HepG2 (cell line): Measurements from ENCODE around the gene PTTG1. TPM values are rescaled to one million over a fixed set of nuclear protein-coding genes. Genes with fewer than 3 reads are reported as not detected.

Experiments
- ELF3 ChIP-seq: IDR thresholded peaks from 2 replicates; pipeline ENCODE4 v1.6.1; 2016; ENCODE audit warnings: missing genetic modification reagents, missing compliant biosample characterization
- ELF4 ChIP-seq: sonication (generic); formaldehyde crosslinking; IDR thresholded peaks from 2 replicates; pipeline ENCODE4 v1.5.0; 2020; ENCODE audit warnings: missing genetic modification reagents, mild to moderate bottlenecking, moderate library complexity, borderline replicate concordance
- FOXA3 ChIP-seq: IDR thresholded peaks from 2 replicates; pipeline ENCODE4 v1.6.1; 2016; ENCODE audit warnings: missing genetic modification reagents, missing compliant biosample characterization
- FOXK1 ChIP-seq: sonication (generic); formaldehyde crosslinking; IDR thresholded peaks from 2 replicates; pipeline ENCODE4 v1.4.0; 2020; ENCODE audit warnings: low read depth, missing genetic modification reagents, borderline replicate concordance
- HDAC1 ChIP-seq: sonication (generic); formaldehyde crosslinking; IDR thresholded peaks from 2 replicates; pipeline ENCODE4 v1.5.1; 2020; ENCODE audit warnings: mild to moderate bottlenecking, missing genetic modification reagents
- HNRNPK ChIP-seq: fragments of 200-400 bp; formaldehyde crosslinking; IDR thresholded peaks from 2 replicates; pipeline ENCODE4 v1.6.1; 2018; ENCODE audit warnings: low read length, low read depth, moderate library complexity, mild to moderate bottlenecking; ENCODE audit not compliant: poor library complexity, severe bottlenecking
- HOXA5 ChIP-seq: sonication (generic); formaldehyde crosslinking; IDR thresholded peaks from 2 replicates; pipeline ENCODE4 v1.4.0; 2020; ENCODE audit warnings: missing genetic modification reagents
- MATR3 ChIP-seq: sonication (generic); formaldehyde crosslinking; IDR thresholded peaks from 2 replicates; pipeline ENCODE4 v1.4.0; 2020; ENCODE audit warnings: missing genetic modification reagents
- MED8 ChIP-seq: sonication (generic); formaldehyde crosslinking; IDR thresholded peaks from 2 replicates; pipeline ENCODE4 v1.8.1; 2023; ENCODE audit warnings: mild to moderate bottlenecking, missing genetic modification reagents; ENCODE audit not compliant: insufficient replicate concordance
- MEF2D ChIP-seq: sonication (generic); formaldehyde crosslinking; IDR thresholded peaks from 2 replicates; pipeline ENCODE4 v1.5.1; 2020; ENCODE audit warnings: mild to moderate bottlenecking, missing genetic modification reagents
- MIER3 ChIP-seq: IDR thresholded peaks from 2 replicates; pipeline ENCODE4 v1.6.1; 2016; ENCODE audit warnings: missing compliant biosample characterization, borderline replicate concordance
- MTF1 ChIP-seq: sonication (generic); formaldehyde crosslinking; IDR thresholded peaks from 2 replicates; pipeline ENCODE4 v1.5.0; 2020; ENCODE audit warnings: missing genetic modification reagents
- PRMT3 ChIP-seq: sonication (generic); formaldehyde crosslinking; IDR thresholded peaks from 2 replicates; pipeline ENCODE4 v1.8.1; 2022; ENCODE audit warnings: low read depth, mild to moderate bottlenecking, moderate library complexity, missing genetic modification reagents, borderline replicate concordance
- REL ChIP-seq: sonication (generic); formaldehyde crosslinking; conservative IDR thresholded peaks from 2 replicates; pipeline ENCODE4 v1.8.0; 2022; ENCODE audit warnings: mild to moderate bottlenecking, missing genetic modification reagents, moderate library complexity
- TBL1XR1 ChIP-seq: fragments of 150-350 bp; IDR thresholded peaks from 2 replicates; pipeline ENCODE4 v1.6.1; 2014; ENCODE audit warnings: borderline replicate concordance, low read length; ENCODE audit not compliant: partially characterized antibody
- THAP11 ChIP-seq: IDR thresholded peaks from 2 replicates; pipeline ENCODE4 v1.6.1; 2016; ENCODE audit warnings: missing biosample characterization, missing genetic modification reagents
- ZFP82 ChIP-seq: sonication (generic); formaldehyde crosslinking; IDR thresholded peaks from 2 replicates; pipeline ENCODE4 v1.5.1; 2020; ENCODE audit warnings: mild to moderate bottlenecking, missing genetic modification reagents, borderline replicate concordance
- ZNF224 ChIP-seq: sonication (generic); formaldehyde crosslinking; IDR thresholded peaks from 2 replicates; pipeline ENCODE4 v1.5.0; 2020; ENCODE audit warnings: mild to moderate bottlenecking, missing genetic modification reagents
- ZNF235 ChIP-seq: sonication (generic); formaldehyde crosslinking; IDR thresholded peaks from 2 replicates; pipeline ENCODE4 v1.8.1; 2023; ENCODE audit warnings: mild to moderate bottlenecking, missing genetic modification reagents, borderline replicate concordance
- ZNF513 ChIP-seq: sonication (generic); formaldehyde crosslinking; conservative IDR thresholded peaks from 2 replicates; pipeline ENCODE4 v1.5.0; 2020; ENCODE audit warnings: missing genetic modification reagents
- ZNF552 ChIP-seq: sonication (generic); formaldehyde crosslinking; IDR thresholded peaks from 2 replicates; pipeline ENCODE4 v1.9.0; 2022; ENCODE audit warnings: missing genetic modification reagents, mild to moderate bottlenecking, borderline replicate concordance
- ZNF569 ChIP-seq: sonication (generic); formaldehyde crosslinking; IDR thresholded peaks from 2 replicates; pipeline ENCODE4 v1.5.0; 2020; ENCODE audit warnings: mild to moderate bottlenecking, missing genetic modification reagents, moderate library complexity, borderline replicate concordance
- ZSCAN25 ChIP-seq: sonication (generic); formaldehyde crosslinking; IDR thresholded peaks from 2 replicates; pipeline ENCODE4 v1.8.0; 2022; ENCODE audit warnings: mild to moderate bottlenecking, missing genetic modification reagents
- polyA plus RNA-seq, 8 experiments: library from polyadenylated mRNA; depleted of rRNA in 3 of 8; stranded (reverse) in 7 of 8; unstranded in 1 of 8; fragments of >200 nt; fragmentation: Illumina TruSeq in 4 of 8; extraction: Trizol in 4 of 8; gene quantifications; 2 replicates each; pipeline versions ENCODE4 v1.2.1 to v1.2.3, GENCODE V29; 2011 to 2016; ENCODE audit warnings: low read depth in 4 of 8, missing spikeins in 1 of 8, mixed read lengths in 1 of 8; ENCODE audit not compliant: insufficient read depth in 1 of 8
- total RNA-seq, 5 experiments: library from RNA; depleted of rRNA; stranded (reverse); fragments of >200 nt; fragmentation: Illumina TruSeq; extraction: Trizol; gene quantifications; 2 replicates each; pipeline ENCODE4 v1.2.3, GENCODE V29; 2016; ENCODE audit warnings: low read depth in 1 of 5
- TF ChIP-seq, protein P1 (sequence below): sonication (generic); formaldehyde crosslinking; IDR thresholded peaks from 2 replicates; pipeline ENCODE4 v1.5.1; 2020; ENCODE audit warnings: mild to moderate bottlenecking, missing genetic modification reagents, moderate library complexity
- TF ChIP-seq, protein P2 (sequence below): sonication (generic); formaldehyde crosslinking; IDR thresholded peaks from 2 replicates; pipeline ENCODE4 v1.8.0; 2022; ENCODE audit warnings: missing genetic modification reagents, low read depth, mild to moderate bottlenecking, borderline replicate concordance

Gene PTTG1
- total and polyA plus RNA-seq, 2 of the 13 experiments (the other 11 are each of a cell fraction or from before 2014, with no cell fraction given), result 102 to 161 TPM

- no peak for TF ChIP-seq ZNF513 (CRISPR knock-in tag)
- no peak for TF ChIP-seq MTF1 (CRISPR knock-in tag)
- TF ChIP-seq ZNF224 (CRISPR knock-in tag), result no peak
- TF ChIP-seq MIER3 (CRISPR knock-in tag), result 0 out of 2 replicates have a peak, but pooled peaks have one; percentile 48
- TF ChIP-seq, protein P1, sequence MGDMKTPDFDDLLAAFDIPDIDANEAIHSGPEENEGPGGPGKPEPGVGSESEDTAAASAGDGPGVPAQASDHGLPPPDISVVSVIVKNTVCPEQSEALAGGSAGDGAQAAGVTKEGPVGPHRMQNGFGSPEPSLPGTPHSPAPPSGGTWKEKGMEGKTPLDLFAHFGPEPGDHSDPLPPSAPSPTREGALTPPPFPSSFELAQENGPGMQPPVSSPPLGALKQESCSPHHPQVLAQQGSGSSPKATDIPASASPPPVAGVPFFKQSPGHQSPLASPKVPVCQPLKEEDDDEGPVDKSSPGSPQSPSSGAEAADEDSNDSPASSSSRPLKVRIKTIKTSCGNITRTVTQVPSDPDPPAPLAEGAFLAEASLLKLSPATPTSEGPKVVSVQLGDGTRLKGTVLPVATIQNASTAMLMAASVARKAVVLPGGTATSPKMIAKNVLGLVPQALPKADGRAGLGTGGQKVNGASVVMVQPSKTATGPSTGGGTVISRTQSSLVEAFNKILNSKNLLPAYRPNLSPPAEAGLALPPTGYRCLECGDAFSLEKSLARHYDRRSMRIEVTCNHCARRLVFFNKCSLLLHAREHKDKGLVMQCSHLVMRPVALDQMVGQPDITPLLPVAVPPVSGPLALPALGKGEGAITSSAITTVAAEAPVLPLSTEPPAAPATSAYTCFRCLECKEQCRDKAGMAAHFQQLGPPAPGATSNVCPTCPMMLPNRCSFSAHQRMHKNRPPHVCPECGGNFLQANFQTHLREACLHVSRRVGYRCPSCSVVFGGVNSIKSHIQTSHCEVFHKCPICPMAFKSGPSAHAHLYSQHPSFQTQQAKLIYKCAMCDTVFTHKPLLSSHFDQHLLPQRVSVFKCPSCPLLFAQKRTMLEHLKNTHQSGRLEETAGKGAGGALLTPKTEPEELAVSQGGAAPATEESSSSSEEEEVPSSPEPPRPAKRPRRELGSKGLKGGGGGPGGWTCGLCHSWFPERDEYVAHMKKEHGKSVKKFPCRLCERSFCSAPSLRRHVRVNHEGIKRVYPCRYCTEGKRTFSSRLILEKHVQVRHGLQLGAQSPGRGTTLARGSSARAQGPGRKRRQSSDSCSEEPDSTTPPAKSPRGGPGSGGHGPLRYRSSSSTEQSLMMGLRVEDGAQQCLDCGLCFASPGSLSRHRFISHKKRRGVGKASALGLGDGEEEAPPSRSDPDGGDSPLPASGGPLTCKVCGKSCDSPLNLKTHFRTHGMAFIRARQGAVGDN (CRISPR knock-in tag), result peak; percentile 16; the same call in 1 of the 2 replicates
- no peak for TF ChIP-seq ZFP82 (CRISPR knock-in tag)
- TF ChIP-seq MEF2D, result no peak
- no peak for TF ChIP-seq ZSCAN25 (CRISPR knock-in tag)
- no peak for TF ChIP-seq MATR3 (CRISPR knock-in tag)
- TF ChIP-seq MED8 (CRISPR knock-in tag), result no peak
- 0 out of 2 replicates have a peak, but pooled peaks have one; percentile 34 for TF ChIP-seq HDAC1
- no peak for TF ChIP-seq HNRNPK
- no peak for TF ChIP-seq REL (CRISPR knock-in tag)
- no peak for TF ChIP-seq TBL1XR1
- TF ChIP-seq HOXA5 (CRISPR knock-in tag), result no peak
- no peak for TF ChIP-seq ZNF552
- peak; percentile 38; the same call in 1 of the 2 replicates for TF ChIP-seq FOXA3 (CRISPR knock-in tag)
- TF ChIP-seq FOXK1 (CRISPR knock-in tag), result peak; percentile 62; the same call in 1 of the 2 replicates
- TF ChIP-seq THAP11 (CRISPR knock-in tag), result 0 out of 2 replicates have a peak, but pooled peaks have one; percentile 32
- TF ChIP-seq, protein P2, sequence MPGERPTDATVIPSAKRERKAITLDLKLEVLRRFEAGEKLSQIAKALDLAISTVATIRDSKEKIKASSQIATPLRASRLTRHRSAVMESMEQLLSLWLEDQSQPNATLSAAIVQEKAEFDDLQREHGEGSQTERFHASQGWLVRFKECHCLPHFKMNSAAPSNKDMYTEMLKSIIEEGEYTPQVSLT (CRISPR knock-in tag), result no peak
- TF ChIP-seq ELF3, result 0 out of 2 replicates have a peak, but pooled peaks have one; percentile 7
- TF ChIP-seq ELF4, result no peak
- TF ChIP-seq ZNF569 (CRISPR knock-in tag), result no peak
- TF ChIP-seq ZNF235 (CRISPR knock-in tag), result no peak
- TF ChIP-seq PRMT3 (CRISPR knock-in tag), result no peak
These were observed 55.8 kb downstream of the PTTG1 start (continued) for GRCh38 chr5:160477266-160477970.
